Osteocyte (in vitro differentiated cells): ENCODE data around the gene HES6. TPM values are rescaled to one million over a fixed set of nuclear protein-coding genes. Genes with fewer than 3 reads are reported as not detected.

ENCODE experiments used
- DNase-seq: peaks from one replicate; pipeline ENCODE4 v3.0.0; 2021; ENCODE audit warnings: mixed read lengths; ENCODE audit not compliant: unreplicated experiment; ENCODE audit errors: extremely low spot score
- H3K27ac Mint-ChIP-seq: one replicate; pipeline ENCODE4 v1.8.0; 2021; ENCODE audit warnings: mild to moderate bottlenecking, mixed read lengths; ENCODE audit not compliant: unreplicated experiment
- H3K27me3 Mint-ChIP-seq: one replicate; pipeline ENCODE4 v1.8.0; 2021; ENCODE audit warnings: mixed read lengths; ENCODE audit not compliant: unreplicated experiment
- H3K36me3 Mint-ChIP-seq: one replicate; pipeline ENCODE4 v1.8.0; 2021; ENCODE audit warnings: mixed read lengths; ENCODE audit not compliant: unreplicated experiment
- H3K4me1 Mint-ChIP-seq: one replicate; pipeline ENCODE4 v1.8.0; 2021; ENCODE audit warnings: mixed read lengths; ENCODE audit not compliant: unreplicated experiment
- H3K4me3 Mint-ChIP-seq: one replicate; pipeline ENCODE4 v1.8.0; 2021; ENCODE audit warnings: mild to moderate bottlenecking, moderate library complexity, mixed read lengths; ENCODE audit not compliant: unreplicated experiment
- H3K9me3 Mint-ChIP-seq: one replicate; pipeline ENCODE4 v1.8.0; 2021; ENCODE audit warnings: mixed read lengths; ENCODE audit not compliant: unreplicated experiment
- total RNA-seq: library from RNA; stranded (reverse); gene quantifications from 2 replicates; pipeline ENCODE4 v1.2.1, GENCODE V29; 2021
- TF ChIP-seq, protein P1 (sequence below): fragments of 200-600 bp; sonication (generic); IDR thresholded peaks from 2 replicates; pipeline ENCODE4 v1.5.0; 2021; ENCODE audit warnings: antibody characterized with exemption, mild to moderate bottlenecking, moderate library complexity

The HES6 gene
- total RNA-seq, 1 donor from 2014 or later = 6.2 TPM

DNA sequence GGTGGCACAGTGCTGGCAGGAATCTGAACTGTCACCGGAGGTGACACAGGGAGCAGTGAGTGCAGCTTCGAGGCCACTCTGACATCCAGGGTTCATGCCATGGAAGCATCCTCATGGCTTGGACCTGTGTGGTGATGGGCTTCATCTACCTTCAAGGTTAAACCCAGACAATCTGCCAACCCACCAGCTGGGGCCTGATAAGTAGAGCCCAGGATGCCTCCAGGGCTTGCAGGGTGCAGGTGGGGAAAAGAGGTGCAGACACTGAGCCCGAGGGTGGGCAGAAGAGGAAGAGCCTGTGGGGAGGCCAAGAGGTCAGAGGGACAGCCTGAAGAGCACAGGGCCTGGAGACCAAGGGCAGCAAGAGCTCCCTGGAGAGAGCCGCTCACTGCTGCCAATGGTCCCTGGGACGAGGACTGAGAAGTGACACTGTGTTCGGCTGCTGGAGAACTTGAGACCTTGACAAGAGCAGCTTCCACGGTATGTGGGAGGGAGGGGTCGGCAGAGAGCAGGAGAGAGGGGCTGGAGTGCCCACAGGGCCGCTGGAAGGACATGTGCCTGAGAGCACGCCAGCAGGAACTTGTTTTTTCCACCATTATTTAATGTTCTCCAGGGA lies 8.1 kb upstream of the HES6 start:
- TF ChIP-seq, protein P1, sequence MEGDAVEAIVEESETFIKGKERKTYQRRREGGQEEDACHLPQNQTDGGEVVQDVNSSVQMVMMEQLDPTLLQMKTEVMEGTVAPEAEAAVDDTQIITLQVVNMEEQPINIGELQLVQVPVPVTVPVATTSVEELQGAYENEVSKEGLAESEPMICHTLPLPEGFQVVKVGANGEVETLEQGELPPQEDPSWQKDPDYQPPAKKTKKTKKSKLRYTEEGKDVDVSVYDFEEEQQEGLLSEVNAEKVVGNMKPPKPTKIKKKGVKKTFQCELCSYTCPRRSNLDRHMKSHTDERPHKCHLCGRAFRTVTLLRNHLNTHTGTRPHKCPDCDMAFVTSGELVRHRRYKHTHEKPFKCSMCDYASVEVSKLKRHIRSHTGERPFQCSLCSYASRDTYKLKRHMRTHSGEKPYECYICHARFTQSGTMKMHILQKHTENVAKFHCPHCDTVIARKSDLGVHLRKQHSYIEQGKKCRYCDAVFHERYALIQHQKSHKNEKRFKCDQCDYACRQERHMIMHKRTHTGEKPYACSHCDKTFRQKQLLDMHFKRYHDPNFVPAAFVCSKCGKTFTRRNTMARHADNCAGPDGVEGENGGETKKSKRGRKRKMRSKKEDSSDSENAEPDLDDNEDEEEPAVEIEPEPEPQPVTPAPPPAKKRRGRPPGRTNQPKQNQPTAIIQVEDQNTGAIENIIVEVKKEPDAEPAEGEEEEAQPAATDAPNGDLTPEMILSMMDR = no peak
- H3K9me3 Mint-ChIP-seq = no peaks in the 10 kb centered on the region
- H3K36me3 Mint-ChIP-seq = peaks cover 10% of the 10 kb centered on the region
- no peak for DNase-seq
- no peak overlapping the region for H3K4me3 Mint-ChIP-seq
- H3K27me3 Mint-ChIP-seq = no peaks in the 10 kb centered on the region
- H3K4me1 Mint-ChIP-seq = no peaks in the 10 kb centered on the region
- no peak overlapping the region for H3K27ac Mint-ChIP-seq

DNA sequence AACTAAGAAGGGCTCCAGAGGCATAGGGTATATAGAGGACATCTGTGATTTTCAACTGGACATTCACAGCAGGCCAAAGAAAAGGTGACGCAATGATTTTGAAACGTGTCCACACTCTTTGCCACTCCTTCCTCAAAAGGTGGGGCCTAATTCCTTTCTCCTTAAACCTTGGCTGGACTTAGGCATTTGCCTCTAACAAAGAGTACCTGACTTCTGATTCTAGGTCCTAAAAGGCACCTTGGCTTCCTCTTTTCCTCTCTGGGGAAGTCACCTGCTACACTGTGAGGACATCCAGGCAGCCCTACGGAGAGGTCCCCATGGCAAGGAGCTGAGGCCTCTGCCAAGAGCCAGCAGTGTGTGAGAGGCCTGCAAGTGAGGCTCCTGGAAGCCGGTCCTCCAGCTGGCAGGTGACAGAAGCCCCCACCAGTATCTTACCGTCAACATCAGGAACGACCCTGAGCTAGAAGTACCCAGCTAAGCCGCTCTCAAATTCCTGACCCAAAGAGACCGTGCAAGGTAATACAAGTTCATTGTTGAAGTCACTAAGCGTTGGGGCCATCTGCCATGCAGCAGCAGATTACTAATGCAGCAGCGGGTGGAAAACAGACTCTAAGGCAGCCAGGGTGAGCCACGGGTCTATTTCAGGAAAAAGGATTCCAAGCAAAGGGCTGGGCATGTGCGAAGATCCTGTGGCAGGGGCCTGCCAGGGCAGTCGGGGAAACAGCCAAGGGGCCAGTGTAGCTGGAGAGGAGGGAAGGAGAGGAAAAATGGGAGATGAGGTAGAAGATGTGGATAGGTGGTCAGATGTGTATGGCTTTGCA lies 7.4 kb upstream of the HES6 start:
- Mint-ChIP-seq H3K27me3 (no peaks in the 10 kb centered on the region), H3K9me3 (no peaks in the 10 kb centered on the region), H3K4me1 (no peaks in the 10 kb centered on the region), H3K27ac (no peak overlapping the region), H3K36me3 (peaks cover 10% of the 10 kb centered on the region), H3K4me3 (no peak overlapping the region)
- DNase-seq = no peak
- TF ChIP-seq, protein P1 = no peak

DNA sequence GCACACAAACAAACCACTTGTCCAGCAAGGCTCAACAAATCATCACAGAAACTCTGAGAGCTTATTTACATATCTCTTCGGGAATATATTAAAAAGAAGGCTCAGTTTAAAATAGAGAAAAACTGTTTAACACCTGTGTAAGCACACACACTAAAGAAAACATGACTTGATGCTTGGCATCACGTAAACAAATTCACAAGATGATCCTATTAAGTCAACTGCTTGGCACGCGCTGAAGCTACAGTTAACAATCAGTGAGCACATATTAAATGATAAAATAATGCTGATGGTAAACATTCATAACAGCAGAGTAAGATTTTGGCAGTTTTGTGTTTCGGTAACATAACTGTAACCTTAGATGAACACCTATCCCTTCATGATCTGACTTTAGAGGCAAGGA lies 4.3 kb upstream of the HES6 start:
- TF ChIP-seq, protein P1 = no peak
- no peaks in the 10 kb centered on the region for H3K9me3 Mint-ChIP-seq
- H3K4me3 Mint-ChIP-seq = no peak overlapping the region
- H3K27me3 Mint-ChIP-seq = no peaks in the 10 kb centered on the region
- H3K27ac Mint-ChIP-seq = no peak overlapping the region
- peaks cover 10% of the 10 kb centered on the region for H3K36me3 Mint-ChIP-seq
- DNase-seq = no peak
- H3K4me1 Mint-ChIP-seq = peaks cover 2% of the 10 kb centered on the region

DNA sequence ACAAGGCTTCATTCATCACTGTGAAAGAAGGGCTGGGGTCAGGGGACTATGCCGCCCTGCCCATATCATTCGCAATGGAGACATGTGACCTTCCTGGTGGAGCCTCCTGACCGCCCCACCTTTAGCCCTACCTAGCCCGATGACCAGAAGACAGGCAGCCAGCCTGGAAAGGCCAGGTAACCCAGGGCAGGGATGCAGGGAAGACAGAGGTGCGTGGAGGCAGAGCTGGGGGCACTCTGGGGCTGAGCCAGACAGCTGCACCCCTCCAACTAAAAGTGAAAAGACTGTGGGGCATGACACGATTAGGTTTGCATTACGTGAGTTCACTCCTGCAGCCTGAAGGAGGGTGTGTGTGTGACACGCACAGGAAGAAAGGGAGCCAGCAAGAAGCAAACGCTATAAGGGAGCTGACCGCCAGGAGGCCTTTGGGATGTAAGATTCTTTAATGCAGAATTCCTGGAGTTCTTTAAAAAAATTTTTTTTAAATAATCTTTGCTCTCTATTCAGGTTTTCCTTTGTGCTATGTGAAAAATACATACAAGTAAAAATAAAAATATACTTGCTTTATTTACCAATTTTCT lies 3.7 kb upstream of the HES6 start:
- TF ChIP-seq, protein P1 = no peak
- peaks cover 10% of the 10 kb centered on the region for H3K36me3 Mint-ChIP-seq
- no peaks in the 10 kb centered on the region for H3K9me3 Mint-ChIP-seq
- H3K4me3 Mint-ChIP-seq = no peak overlapping the region
- no peak overlapping the region for H3K27ac Mint-ChIP-seq
- no peaks in the 10 kb centered on the region for H3K27me3 Mint-ChIP-seq
- peaks cover 2% of the 10 kb centered on the region for H3K4me1 Mint-ChIP-seq
- no peak for DNase-seq
